8988T (cell line): ENCODE results near the gene SLC15A1.

ENCODE experiments used
- DNase-seq: peaks from one replicate; pipeline ENCODE4 v3.0.0; 2011

The SLC15A1 gene

DNA sequence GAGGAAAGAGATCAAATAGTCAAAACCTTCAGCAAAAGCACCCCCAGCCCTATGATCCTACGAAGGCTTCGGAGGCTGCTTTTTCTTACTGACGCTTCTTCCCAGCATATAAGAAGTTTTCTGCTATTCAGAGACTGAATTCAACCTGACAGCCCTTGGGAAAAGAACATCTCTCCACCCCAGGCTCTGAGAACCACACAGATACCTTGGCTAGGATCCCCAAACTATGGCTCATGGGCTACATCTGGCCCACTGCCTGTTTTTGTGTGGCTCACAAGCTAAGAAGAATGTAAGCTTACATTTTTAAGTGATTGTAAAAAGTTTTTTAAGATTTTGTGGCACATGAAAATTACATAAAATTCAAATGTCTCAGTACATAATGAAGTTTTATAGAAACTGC is 3.0 kb downstream of the SLC15A1 start:
- DNase-seq = no peak

DNA sequence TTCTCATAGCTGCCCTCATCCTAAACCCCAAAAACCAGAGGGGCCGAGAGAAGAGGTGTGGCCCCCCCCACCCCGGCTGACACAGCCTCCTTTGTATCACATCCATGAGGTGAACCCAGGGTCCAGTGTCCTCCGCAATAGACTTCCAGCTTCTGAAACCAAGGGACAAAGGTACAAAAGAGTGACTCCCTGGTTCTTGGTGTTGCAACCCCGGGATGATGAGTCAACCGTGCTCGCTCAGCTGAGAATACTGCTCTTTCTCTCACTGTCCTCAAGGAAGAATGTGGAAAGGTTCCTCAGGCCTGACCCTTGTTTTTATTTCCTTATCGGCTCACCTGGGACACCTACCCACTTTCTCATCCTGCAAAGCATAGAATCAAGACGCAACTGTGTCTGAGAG is 5.5 kb downstream of the SLC15A1 start:
- DNase-seq = no peak

DNA sequence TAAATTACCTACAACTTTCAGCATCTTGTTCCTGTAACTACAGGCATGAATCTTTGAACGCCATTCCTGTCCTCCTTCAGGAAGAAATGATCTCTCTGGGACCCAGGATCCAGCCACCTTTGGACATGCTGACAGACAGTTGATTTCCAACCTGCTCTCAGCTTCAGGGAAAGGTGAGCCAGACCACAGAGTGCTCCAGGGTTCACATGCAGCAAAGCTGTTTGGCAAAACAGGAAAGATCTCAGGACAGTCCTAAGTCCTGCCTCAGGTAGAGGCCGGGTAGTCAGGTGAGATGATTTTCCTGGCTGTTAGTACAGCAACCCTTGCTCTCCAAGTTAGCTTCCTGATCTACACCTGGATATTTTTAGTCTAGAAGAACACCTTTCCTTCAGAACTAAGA is 9.1 kb downstream of the SLC15A1 start:
- no peak for DNase-seq

DNA sequence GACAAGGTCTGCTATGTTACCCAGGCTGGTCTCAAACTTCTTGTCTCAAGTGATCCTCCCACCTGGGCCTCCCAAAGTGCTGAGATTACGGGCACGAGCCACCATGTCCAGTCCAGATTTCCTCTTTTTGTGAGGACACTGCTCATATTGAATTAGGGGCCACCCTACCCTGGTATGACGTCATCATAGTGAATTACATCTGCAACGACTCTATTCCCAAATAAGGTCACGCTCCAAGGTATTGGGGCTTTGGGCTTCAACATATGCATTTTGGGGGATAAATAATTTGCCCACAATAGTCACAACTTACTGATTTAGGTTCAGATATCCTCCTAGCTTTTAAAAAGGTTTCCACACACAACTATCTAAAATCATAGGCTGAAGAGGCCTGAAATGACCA is 9.5 kb downstream of the SLC15A1 start:
- DNase-seq = no peak

DNA sequence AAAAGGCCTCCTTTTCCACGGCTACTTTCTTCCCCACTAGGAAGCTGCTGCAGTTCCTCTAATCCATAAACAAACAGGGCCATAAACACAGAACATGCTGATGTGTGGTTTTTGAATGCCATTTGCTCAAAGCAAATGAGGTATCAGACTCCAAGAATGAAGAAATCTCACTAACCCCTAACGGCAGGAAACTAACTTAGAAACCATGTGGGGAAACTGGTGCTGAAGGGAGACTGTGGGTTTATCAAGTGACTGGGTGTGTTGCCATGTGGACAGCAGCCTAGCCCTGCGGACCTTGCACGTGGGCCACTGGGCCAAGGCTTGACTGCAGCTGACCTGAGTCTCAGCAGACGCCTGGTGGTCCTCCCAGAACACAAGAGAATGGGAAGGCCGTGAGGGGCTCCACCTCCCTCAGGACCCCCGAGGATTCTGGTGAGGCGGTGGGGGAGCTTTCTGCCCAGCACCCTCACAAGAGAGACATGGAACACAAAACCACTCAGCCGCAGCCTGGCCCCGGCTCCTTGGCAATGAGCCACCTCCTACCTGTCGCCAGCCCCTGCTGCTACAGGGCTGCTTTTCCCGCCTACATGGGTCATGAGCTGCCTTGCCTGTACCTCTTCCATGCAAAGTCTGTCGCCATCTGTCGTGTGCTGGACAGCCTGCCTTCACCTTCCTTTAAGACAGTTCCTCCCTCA is 10.6 kb downstream of the SLC15A1 start:
- no peak for DNase-seq

DNA sequence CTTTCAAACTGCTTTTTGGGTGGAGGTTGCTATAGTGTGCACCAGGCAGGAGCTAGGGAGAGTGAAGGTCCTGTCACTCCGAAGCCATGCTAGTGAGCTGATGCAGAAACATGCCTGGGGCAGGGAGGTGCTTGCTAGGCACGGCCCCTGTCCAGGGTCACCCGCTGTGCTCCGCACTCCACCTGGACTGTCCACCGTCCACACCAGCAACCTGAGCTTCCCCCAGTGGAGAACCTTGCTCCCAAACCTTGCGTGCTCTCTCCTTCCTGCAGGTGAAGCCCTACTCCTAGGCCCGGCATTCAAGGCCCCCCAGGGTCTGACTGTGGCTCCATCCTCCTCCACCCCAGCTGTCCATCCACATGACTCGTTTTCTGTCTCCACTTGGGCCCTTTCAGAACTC is 12.3 kb downstream of the SLC15A1 start:
- no peak for DNase-seq

DNA sequence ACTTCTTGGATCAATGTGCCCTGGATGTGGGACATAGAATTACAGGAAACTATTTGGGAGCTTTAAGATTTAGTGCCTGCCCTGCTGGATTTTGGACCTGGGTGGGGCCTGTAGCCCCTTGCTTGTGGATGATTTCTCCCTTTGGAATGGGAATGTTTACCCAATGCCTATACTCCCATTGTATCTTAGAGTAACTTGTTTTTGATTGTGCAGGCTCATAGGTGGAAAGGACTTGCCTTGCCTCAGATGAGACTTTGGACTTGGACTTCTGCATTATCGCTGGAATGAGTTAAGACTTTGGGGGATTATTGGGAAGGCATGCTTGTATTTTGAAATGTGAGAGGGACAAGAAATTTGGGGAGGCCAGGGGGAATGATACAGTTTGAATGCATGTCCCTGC is 13.5 kb downstream of the SLC15A1 start:
- DNase-seq = no peak

DNA sequence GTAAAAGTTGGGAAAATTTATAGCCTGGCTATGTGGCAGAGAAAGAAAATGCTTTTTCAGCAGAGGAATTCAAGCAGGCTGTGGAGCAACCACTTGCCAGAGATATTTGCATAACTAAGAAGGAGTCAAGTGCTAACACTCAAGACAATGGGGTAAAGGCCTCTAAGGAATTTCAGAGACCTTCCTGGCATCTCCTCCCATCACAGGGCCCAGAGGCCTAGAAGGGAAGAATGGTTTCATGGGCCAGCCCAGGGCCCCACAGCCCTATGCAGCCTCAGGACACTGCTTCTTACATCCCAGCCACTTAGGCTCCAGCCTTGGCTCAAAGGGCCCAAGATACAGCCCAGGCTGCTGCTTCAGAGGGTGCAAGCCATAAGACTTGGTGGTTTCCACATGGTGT is 14.3 kb downstream of the SLC15A1 start:
- no peak for DNase-seq

DNA sequence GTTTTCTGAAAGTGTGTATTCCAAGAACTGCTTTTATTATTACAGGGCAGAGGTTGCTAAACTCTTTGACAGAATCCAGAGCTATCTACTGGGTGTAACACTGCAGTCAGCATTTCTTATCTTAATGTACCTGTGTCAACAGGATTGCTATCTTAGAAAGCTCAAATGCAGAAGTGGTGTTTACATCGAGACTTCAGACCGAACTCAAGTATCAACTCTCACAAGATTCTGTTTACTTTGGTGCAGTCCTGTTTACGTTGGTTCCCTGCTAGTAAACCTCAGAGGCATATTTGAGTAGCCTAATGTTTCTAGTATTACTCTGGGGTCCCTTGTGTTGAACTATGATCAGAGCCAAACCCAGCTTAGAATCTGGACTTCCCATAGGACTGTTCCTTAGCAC is 20.5 kb downstream of the SLC15A1 start:
- no peak for DNase-seq

DNA sequence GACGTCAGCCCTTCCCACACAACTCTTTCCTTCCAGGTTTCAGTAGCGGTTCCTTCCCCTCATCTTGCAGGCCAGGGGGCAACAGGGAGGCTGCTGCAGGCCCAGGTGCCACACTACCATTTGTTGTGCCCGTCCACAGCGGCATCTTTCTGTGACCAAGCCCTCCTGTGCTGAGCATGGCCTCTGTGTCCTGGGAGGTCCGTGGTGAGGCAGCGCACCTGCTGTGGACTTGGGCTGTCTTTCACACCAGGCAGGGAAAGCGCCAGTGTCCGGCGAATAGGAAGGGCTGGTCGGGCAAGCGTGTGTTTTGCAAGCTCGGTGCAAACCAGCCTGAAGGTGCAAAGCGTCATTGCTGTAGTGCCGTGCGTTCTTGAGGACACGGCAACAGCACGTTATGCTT is 21.4 kb downstream of the SLC15A1 start:
- DNase-seq = no peak

DNA sequence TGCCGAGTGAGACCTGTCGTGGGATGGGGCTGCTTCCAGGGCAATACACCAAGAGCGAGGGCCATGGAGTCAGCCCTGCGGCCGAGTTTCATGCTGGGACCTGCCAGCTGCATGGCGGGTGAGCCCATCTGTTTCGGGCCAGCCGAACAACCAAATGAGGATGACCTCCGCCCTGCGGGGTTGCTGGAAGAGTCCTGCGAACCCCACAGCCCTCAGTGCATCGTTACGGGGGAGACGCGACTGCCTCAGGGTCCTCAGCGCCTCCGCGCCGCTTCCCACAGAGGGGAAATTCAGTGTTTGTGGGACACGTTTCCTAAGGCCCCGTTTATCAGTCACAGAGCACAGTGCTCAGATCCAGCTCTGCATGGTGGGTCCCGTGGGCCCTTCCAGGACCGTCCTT is 22.0 kb downstream of the SLC15A1 start:
- no peak for DNase-seq

DNA sequence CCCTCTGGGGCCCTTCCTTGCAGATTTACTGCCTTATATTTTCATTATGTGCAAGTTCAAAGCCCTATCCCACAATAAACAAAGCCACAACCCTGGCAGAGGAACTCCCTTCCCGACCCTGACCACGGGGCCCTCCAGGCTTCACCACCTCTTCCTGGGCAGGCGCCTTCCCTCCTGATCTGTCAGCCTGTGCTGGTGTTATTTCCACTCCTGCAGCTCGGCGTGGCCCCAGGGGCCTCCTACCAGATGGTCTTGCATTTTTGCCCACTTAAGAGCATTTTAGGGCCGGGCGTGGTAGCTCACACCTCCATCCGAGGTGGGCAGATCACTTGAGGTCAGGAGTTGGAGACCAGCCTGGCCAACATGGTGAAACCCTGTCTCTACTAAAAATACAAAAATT is 22.8 kb downstream of the SLC15A1 start:
- no peak for DNase-seq

DNA sequence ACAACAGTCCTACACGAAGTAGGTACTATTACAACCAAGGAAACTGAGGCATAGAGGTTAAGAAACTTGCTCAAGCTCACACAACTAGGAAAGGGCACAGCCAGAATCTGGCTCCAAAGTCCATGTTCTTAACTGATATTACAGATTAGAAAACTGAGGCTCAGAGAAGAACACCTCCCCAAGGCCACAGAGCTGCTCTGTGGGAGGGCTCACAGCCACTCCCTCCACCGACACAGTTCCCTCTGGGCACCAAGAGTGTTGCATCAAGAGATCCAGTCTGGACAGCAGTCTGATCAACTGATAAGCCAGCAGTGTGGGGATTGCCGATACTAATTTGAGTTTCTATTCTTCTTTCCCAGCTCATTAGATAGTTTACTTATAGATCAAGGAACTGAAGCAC is 29.5 kb downstream of the SLC15A1 start:
- no peak for DNase-seq

DNA sequence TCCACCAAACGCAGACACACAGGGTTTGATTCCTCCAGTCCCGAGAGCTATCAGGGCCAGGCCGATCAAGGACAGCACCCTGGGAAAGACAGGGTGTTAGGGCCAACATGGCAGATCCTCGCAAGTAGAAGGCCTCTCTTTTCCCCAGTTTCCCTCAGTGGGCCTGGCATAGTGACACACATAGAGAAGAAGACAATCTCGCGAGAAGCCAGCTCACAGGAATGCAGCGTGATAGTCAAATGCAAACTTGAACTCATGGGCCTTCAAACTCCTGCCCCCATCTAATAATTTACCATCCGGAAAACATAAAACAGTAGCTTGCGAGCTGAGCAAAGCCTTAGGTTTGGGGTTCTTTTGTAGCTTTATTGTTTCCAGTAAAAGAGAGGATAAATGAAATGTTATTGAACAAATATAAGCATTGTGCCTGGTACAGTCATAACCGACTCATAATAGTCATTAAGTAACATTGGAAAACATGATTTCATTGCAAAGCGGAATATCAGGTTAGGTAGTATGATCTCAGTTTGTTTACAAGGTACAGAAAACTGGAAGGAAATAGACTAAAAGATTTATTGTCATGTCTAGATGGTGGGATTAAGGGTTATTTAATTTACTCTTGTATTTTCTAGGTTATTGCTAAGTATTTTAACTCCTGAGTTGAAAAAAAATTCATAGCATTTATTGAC is 30.5 kb downstream of the SLC15A1 start:
- no peak for DNase-seq

DNA sequence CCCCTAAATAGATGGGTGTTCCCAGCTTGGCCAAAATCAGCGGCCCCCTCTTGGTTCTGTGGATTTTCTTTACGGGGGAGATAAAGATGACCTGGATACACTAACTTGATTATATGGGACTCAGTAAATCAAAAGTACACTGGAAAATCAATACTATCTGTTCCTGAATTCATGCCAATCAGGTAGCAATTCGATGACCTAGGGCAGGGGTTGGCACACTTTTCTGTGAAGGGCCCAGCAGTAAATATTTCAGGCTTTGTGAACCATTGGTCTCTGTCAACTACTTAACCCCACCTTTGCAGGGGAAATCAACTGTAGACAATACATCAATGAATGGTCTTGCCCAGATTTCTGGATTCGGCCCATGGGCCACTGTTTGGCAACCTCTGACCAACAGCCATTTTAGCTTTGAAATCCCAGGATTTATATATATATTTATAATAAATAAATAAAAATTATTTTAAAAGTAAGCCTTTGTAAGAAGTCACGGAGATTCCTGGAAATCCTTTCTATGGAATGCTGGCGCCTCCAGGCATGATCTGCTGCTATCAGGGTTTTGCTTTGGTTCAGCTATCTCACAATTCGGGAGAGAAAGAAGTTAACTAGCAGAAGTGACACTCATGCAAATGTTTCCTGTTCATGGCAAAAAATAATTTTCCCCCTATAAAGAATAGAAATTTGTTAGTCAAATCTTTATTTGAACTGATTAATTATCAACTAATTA is 32.8 kb downstream of the SLC15A1 start:
- DNase-seq = no peak

DNA sequence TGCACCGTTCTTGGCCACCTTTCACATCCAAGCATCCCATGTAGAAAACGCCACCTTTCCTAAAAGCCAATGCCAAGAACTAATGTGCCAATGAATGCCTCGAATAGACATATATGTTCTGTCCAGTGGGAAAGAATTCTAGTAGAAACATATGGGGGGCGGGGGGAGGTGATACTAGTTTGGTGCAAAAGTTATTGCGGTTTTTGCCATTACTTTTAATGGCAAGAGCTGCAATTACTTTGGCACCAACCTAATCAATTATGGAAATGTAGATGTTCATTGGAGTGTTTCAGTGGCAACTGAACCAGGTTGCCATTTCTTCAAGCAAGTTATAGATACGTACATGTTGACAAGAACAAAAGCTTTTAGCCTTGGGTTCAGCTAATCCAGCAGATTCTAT is 34.6 kb downstream of the SLC15A1 start:
- DNase-seq = no peak

DNA sequence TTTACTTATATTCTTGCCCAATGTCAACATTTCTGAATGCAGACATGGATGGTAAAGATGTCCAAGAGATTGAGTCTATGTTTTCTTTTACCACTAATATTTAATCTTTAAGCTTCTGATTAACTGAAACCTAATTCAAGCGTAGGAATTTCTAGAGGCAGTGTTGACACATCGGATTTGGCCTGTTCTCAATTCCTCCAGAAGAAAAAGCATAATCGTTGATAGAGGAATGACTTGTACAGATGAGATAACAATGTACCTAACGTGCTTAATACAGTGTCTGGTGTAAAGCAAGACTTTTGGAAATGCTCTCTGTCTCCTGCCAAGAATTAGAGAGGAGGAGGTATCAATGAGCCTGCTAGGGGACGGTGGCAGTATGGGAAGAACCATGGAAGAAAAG is 35.2 kb downstream of the SLC15A1 start:
- no peak for DNase-seq

DNA sequence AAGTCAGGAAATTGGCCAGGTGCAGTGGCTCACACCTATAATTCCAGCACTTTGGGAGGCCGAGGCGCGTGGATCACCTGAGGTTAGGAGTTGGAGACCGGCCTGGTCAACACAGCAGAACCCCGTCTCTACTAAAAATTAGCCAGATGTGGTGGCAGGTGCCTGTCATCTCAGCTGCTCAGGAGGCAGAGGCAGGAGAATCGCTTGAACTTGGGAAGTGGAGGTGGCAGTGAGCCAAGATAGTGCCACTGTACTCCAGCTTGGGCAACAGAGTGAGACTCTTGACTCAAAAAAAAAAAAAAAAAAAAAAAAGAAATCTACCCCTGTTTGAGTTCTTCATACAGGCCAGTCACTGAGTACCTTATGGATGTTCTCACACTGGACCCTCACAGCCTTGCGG is 42.0 kb downstream of the SLC15A1 start:
- DNase-seq = no peak

DNA sequence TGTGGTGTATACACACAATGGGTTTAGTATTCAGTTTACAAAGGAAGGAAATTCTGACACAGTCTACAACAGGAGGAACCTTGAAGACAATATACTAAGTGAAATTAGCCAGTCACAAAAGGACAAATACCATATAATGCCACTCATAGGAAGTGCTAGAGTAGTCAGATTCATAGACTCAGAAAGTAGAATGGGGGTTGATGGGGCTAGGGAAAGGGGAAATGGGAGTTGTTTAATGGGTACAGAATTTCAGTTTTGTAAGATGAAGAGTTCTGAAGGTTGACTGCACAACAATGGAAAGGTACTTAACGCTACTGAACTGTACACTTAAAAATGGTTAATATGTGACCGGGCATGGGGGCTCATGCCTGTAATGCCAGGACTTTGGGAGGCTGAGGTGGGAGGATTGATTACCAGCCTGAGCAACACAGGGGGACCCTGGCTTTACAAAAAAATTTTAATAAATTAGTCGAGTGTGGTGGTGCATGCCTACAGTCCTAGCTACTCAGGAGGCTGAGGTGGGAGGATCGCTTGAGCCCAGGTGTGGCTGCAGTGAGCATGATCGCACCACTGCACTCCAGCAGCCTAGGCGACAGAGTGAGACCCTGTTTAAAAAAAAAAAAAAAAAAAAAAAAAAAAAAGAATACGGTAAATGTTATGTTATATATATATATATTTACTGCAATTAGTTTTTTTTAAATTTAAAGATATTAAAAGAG is 45.0 kb downstream of the SLC15A1 start:
- no peak for DNase-seq

DNA sequence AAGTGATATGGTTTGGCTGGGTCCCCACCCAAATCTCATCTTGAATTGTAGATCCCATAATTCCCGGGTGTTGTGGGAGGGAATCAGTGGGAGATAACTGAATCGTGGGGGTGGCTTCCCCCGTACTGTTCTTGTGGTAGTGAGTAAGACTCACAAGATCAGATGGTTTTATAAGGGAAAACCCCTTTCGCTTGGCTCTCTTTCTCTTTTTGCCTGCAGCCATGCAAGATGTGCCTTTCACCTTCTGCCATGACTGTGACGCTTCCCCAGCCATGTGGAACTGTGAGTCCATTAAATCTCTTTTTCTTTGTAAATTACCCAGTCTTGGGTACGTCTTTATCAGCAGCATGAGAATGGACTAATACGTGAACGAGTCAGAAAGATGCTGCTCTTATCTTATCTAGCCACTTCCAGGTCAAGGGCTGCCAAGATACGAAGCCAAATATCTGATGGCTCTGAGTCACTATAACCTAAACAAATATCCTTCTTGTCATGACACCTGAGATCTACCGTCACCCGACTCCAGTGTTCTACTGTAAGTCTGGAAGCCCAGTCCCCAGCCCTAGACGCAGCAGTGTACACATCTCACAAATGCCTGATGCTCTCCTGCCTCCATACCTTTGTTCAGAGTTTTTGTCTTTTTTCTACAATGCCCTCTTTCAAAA is 45.9 kb downstream of the SLC15A1 start:
- DNase-seq = no peak

DNA sequence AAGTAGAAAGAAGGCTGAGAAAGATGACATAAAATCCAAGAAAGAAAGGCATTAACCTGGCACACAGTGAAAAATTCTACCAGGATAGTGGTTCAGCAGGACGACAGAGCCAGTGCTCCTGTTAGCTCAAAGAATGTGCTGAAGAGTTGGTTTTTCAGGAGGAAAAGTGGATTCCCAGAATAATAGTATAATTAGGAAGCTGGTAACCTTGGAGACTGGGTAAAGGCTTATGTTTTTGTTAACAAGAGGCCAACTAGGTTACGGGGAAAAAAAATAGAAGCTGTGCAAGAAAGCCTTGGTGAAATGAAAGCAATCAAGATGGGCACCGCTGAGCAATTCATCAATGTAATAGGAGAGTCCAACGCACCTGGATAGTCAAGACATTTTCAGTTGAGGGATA is 54.7 kb downstream of the SLC15A1 start:
- no peak for DNase-seq

DNA sequence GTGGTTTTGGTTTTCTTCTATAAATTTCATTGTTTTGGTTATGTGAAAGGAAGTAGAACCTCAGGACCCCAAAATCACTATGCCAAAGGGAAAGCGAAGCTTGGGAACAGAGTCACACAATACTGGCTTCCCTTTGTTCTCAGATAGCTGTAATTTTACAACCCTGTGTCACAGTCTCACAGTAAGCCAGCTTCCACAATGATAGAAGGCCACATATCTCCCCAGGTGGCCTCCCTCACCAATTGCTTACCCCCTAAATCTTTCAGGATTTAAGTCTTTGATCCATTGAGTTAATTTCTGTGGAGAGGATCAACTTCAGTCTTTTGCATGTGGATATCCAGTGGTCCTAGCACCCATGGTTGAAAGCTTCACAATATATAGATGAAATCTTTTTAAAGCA is 58.7 kb downstream of the SLC15A1 start:
- no peak for DNase-seq

DNA sequence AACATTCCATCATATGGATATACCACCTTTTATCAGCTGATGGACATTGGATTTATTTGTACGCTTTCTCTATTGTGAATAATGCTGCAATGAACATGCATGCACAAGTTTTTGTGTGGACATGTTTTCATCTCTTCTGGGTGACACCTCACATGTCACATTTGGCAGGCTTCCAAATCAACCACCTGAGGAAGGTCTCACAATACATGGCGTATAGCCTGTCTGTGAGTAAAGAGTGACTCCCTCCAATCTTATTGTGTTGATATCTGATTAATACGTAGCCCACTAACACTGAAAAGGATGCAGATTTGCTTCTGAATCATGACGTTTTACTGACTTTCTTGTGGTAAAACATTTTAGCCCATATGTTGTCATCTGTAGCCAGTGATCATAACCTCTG is 61.1 kb downstream of the SLC15A1 start:
- DNase-seq = no peak
